ENCODE data around the gene PLEKHG5. TPM values are rescaled to one million over a fixed set of nuclear protein-coding genes. Genes with fewer than 3 reads are reported as not detected.

PLEKHG5 gene
- total and polyA plus RNA-seq, 10 of the 15 experiments (the other 5 are each of a cell fraction or from before 2014, with no cell fraction given): 0.04 to 1.1 (median 0.18) TPM; not detected in 1

GRCh38 chr1:6512245-6512907 is 20.9 kb upstream of the PLEKHG5 start (continued):
- TF ChIP-seq, protein P1, sequence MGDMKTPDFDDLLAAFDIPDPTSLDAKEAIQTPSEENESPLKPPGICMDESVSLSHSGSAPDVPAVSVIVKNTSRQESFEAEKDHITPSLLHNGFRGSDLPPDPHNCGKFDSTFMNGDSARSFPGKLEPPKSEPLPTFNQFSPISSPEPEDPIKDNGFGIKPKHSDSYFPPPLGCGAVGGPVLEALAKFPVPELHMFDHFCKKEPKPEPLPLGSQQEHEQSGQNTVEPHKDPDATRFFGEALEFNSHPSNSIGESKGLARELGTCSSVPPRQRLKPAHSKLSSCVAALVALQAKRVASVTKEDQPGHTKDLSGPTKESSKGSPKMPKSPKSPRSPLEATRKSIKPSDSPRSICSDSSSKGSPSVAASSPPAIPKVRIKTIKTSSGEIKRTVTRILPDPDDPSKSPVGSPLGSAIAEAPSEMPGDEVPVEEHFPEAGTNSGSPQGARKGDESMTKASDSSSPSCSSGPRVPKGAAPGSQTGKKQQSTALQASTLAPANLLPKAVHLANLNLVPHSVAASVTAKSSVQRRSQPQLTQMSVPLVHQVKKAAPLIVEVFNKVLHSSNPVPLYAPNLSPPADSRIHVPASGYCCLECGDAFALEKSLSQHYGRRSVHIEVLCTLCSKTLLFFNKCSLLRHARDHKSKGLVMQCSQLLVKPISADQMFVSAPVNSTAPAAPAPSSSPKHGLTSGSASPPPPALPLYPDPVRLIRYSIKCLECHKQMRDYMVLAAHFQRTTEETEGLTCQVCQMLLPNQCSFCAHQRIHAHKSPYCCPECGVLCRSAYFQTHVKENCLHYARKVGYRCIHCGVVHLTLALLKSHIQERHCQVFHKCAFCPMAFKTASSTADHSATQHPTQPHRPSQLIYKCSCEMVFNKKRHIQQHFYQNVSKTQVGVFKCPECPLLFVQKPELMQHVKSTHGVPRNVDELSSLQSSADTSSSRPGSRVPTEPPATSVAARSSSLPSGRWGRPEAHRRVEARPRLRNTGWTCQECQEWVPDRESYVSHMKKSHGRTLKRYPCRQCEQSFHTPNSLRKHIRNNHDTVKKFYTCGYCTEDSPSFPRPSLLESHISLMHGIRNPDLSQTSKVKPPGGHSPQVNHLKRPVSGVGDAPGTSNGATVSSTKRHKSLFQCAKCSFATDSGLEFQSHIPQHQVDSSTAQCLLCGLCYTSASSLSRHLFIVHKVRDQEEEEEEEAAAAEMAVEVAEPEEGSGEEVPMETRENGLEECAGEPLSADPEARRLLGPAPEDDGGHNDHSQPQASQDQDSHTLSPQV (IDR thresholded peaks at IDR 0.05): no peak
- no peak for TF ChIP-seq STAT1 (conservative IDR thresholded peaks at IDR 0.05)
- no peak for TF ChIP-seq E2F8 (IDR thresholded peaks at IDR 0.05; ENCODE audit: low read depth, partially characterized antibody)
- TF ChIP-seq FOS (IDR thresholded peaks at IDR 0.05; ENCODE audit: borderline replicate concordance, extremely low read depth, insufficient read length): no peak
- no peak for TF ChIP-seq YY1 (IDR thresholded peaks at IDR 0.05; ENCODE audit: low read depth, low read length)
- no peak for TF ChIP-seq CHD2 (IDR thresholded peaks at IDR 0.05; ENCODE audit: borderline replicate concordance, low read depth, low read length)

Data from GM12878 (cell line).